Neural progenitor cell (in vitro differentiated cells): ENCODE measurements around the gene SRGAP3.

Source experiments
- EZH2 ChIP-seq: fragments of 200-600 bp; sonication (generic); IDR thresholded peaks from 2 replicates; pipeline ENCODE4 v1.6.1; 2017; ENCODE audit warnings: antibody characterized with exemption, mild to moderate bottlenecking, moderate library complexity
- EZH2phosphoT487 ChIP-seq: fragments of 200-600 bp; sonication (generic); IDR thresholded peaks from 2 replicates; pipeline ENCODE4 v1.6.1; 2017; ENCODE audit warnings: antibody characterized with exemption
- TF ChIP-seq, protein P1 (sequence below): fragments of 200-600 bp; sonication (generic); IDR thresholded peaks from 2 replicates; pipeline ENCODE4 v1.5.1; 2017; ENCODE audit warnings: antibody characterized with exemption, mild to moderate bottlenecking

GRCh38 chr3:8978551-8978950, 270.9 kb downstream of the SRGAP3 start:
- TF ChIP-seq, protein P1, sequence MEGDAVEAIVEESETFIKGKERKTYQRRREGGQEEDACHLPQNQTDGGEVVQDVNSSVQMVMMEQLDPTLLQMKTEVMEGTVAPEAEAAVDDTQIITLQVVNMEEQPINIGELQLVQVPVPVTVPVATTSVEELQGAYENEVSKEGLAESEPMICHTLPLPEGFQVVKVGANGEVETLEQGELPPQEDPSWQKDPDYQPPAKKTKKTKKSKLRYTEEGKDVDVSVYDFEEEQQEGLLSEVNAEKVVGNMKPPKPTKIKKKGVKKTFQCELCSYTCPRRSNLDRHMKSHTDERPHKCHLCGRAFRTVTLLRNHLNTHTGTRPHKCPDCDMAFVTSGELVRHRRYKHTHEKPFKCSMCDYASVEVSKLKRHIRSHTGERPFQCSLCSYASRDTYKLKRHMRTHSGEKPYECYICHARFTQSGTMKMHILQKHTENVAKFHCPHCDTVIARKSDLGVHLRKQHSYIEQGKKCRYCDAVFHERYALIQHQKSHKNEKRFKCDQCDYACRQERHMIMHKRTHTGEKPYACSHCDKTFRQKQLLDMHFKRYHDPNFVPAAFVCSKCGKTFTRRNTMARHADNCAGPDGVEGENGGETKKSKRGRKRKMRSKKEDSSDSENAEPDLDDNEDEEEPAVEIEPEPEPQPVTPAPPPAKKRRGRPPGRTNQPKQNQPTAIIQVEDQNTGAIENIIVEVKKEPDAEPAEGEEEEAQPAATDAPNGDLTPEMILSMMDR = no peak
- TF ChIP-seq EZH2 = no peak
- TF ChIP-seq EZH2phosphoT487 = no peak
